ENCODE results near the gene NTSR2.

NTSR2 gene

GRCh38 chr2:11699686-11700670 lies 30.0 kb upstream of the NTSR2 start:
- no peak for DNase-seq

DNA sequence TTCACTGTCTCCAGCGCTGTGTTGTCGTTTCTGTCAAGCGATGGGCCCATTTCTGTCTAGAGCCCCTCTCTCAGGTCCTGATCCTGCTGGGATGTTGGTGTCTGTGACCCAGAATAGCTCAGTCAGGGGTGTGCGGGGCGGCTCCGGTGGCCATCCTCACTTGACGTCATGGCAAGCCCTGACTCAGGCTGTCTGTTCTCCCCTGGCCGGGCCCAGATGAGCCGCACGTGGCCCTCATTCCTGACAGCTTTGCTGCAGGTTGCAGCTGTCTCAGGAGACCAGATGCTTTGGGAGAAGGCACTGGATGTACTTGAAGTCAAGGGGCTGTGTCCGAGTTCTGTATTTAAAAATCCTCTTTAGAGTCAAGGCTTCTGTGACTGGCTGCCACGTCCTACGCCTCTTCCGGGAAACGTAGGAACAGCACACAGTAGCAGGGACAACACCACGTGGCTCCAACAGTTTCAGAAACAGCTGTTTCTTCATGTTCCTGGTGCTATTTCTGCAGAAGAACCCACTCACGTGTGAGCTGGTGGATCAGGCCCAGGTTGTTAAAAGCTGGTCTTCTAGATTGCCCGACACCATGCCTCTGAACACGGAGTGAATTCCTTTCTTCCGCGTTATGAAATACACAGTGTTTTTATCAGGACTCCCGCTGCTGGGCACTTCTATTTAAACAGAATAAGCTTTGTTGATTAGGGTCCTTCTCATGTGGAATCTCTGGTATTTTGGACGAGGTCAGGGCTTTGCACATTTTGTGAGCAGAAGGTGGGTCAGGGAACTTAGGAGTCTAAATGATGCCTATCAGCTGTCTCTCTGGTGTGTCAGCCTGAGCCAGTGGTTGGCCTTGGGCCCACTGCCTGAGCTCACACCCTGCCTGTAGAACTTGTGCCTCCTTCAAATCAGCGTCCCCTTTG lies 28.3 kb upstream of the NTSR2 start:
- no peak for DNase-seq

DNA sequence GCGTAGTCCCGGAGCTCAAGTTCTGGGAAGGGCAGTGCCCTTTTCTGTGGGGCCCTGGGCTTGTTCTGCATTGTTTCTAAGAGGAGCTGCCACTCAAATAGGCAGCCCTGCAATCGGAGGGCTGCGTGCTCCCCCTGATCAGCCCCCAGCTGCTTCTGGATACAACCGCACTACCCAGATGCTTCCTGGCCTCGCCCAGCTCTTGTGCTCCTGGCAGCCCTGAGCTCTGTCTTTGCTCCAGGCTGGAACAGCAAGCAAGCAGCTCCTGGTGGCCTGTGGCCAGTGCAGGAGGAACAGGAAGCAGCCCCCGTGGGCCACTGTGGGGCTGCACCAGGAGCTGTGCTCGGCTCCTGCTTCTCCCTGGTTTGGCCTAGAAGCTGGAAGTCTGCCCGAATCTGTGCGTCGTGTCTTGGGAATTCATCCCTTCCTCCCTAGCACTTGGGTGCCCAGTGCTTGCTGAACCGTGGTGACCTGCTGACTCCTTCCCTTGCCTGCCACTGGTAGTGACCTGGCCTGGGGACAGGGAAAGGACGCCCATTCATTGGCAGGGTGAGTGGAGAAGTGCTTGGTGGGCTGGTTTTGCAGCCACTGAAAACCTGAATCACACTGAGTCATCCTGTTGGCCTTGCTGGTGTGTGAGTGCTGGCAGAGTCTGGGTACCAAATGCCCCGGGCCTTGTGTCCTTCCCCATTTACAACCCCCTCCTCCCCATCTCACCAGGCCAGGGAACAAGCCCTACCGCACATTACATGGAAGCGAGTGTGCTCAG lies 27.3 kb upstream of the NTSR2 start:
- no peak for DNase-seq

GRCh38 chr2:11696736-11697102 lies 26.7 kb upstream of the NTSR2 start:
- DNase-seq: no peak

- no peak for DNase-seq
Observed at GRCh38 chr2:11695576-11695975, 25.6 kb upstream of the NTSR2 start.

DNA sequence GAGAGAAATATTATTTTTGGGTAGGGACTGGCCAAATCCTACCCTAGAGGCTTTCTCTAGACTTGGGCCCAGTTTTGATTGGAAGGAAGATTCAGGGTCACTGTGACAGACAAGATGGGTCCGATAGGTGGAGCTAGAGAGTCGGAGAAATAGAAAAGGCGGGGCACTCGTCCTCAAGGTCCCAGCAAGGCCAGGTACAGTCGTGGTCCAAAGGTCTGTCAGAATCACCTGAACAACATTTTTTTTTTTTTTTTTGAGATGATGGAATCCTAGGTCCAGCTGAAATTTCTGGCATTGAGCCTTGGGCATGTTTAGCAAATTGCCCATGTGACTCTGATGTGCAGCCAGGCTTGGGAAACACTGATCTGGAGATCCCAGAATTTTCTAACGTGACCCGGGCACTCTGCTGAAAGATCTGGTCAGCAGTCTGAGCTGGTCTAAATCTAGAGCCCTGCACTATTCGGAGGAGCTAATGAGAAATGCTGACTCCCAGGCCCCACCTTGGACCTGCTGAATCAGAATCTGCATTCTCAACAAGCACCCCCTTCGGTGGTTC lies 23.0 kb upstream of the NTSR2 start:
- DNase-seq: peak; percentile 28 to 66 (median 36)

DNA sequence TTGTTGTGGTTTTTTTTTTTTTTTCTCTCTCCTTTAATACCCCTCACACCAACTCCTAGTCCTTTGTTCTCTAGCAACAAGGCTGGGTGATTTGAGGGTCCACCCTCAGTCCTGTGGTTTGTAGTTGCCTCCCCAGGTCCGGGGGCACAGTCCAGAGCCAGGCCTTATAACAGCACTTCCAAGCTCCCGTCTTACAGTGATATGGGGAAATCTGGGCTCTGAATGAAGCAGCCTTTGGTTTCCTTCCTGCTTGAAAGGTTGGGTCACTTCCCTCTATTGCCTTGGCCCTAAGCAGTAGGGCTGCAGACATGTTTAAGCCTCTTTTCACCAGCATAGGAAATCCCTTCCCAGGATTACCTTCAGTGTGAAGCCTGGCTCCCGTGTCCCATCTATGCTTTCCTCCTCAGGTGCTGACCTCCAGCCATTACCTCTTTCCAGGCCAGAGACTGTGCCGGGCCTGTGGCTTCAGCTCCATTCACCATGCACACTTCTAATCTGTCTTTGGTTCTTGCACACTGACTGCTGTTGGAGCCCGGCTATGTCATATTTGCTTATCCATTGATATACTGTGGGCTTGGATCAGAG lies 21.2 kb upstream of the NTSR2 start:
- no peak for DNase-seq

DNA sequence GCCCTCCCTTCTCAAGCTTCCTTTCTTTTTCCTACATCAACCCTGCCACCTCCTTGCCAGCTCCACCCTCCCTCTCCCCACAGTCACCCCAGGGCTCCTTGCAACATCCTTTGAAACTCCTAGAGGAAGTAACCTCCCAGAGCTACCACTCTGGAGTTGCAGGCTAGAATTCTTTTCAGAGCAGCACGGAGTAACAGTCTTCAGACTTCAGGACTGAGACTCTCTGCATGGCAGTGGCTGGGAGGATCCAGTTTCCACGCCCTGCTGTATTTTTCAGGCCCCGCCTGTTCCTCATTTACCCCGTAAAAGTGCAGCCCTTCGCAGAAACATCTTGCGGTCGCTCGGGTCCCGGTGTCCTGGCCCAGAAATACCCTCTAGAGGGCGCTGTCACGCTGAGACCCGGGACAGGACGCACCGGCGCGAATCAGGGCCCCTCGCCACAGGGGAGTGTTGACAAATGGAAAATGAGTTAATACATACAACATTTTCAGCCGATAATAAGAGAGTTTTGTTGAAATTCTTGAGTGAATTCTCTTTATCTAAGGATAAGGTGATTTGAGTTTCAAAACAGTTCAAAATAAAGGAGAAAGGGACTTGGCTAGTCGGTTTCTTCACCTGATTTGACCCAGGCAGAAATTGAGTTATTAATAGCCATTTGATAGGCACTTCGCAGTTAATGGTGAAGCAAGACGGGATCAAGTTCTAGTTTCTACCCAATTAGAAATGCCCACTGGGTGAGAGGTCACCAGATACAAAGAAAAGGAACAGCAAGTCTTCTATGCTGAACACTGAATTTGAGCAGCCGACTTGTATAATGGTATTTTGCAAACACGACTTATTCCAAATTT lies 18.5 kb upstream of the NTSR2 start:
- DNase-seq: peak; percentile 41 to 85 (median 66)

DNA sequence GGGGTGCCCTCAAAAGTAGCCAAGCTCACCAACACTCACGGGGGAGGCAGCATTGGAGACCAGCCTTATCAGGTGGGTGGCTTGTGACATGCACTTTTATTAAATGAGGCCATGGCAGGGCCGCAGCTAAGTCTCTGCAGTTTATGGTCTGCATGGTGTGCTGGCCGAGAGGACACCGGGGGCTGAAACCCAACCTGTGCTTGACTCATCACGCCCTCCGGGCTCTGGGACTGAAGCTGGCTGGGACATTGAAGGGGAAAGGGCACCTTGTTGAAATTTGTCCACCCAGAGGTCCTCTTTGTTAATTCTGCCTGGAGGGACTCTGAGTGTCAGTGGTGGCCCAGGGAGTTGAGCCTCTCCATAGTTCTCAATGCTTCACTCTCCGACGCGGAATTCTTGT lies 17.7 kb upstream of the NTSR2 start:
- DNase-seq: no peak

DNA sequence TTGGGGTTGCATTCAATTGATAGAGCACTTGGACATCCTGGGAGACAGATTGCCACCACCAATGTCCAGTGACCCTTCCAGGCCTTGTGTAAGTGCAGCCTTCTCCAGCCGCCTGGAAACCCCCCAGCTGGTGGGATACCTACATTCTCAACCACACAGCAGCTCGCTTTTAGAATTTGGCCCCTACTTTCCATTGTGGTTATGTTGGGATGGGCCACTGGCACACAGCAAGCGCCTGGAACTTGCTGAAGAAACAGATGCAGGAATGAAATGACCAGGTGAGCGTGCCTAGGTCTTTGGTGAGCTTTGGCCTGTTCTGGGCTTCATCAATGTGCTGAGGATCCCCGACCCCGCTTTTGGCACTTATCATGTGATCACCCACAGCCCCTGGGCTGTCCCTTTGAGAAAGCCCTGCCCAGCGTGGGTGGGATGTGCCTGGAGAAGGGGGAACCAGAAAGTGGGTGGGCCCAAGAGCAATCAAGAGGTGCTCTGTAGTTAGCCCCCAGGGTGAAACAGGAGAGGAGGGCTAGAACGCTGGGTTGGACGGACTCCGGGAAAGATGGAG lies 16.0 kb upstream of the NTSR2 start:
- DNase-seq: no peak

- no peak for DNase-seq
Observed at GRCh38 chr2:11684894-11685460, 15.0 kb upstream of the NTSR2 start.

- DNase-seq: no peak
Observed at GRCh38 chr2:11683966-11684365, 14.0 kb upstream of the NTSR2 start.

DNA sequence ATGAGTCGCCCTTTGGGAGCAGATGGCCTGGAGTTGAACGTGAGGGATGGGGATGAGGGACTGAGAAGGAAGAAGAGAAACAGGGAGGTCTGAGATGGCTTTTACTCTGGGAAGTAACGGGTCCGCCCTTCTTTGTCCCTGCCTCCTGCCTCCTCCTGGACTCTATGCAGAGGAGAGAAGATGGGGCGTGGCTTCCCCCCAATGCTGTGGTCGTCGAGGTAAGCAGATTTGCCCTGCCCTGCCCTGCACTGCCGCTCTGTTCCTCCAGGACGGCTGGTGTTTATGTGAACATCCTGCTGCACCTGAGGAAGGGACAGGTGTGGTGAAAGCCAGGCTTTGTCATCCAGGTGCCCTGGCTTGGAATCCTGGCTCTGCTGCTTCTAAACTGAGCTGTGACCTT lies 13.5 kb upstream of the NTSR2 start:
- no peak for DNase-seq

DNA sequence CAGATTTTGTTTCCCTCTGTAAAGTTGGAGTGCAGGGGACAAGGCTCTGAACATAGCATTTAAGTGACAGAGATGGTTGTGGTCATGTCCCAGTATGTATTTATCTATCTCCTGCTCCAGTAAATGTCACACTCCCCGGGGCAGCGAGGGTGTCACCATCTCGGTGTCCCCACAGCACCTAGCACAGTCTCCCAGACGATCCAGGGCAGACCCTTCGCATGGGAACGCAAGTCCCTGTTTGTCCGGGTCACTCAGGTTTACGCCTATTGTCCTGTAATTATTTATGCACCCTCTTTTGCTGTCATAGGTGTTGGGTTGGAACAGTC lies 12.6 kb upstream of the NTSR2 start:
- no peak for DNase-seq

GRCh38 chr2:11681722-11682589 lies 12.0 kb upstream of the NTSR2 start:
- peak in 5 of 6 experiments; percentile 2 to 57 (median 21) for DNase-seq

- no peak for DNase-seq
Observed at GRCh38 chr2:11680901-11681721, 11.1 kb upstream of the NTSR2 start.

GRCh38 chr2:11680182-11680900 lies 10.3 kb upstream of the NTSR2 start:
- no peak for DNase-seq

Data from stimulated activated naive CD4-positive, alpha-beta T cell (primary cell).